HCT116 (cell line): ENCODE measurements around the gene NDUFA8.

ENCODE experiments used
- CBX3 ChIP-seq: IDR thresholded peaks from 2 replicates; pipeline ENCODE4 v1.6.1; 2012; ENCODE audit warnings: low read depth
- CTCF ChIP-seq, 3 experiments: fragments of 200-600 bp in 1 of 3; sonication (generic) in 1 of 3; IDR thresholded peaks in 2 of 3; conservative IDR thresholded peaks in 1 of 3; 2 replicates each; pipeline ENCODE4 v1.5.1; 2012 to 2017; ENCODE audit warnings: low read depth in 2 of 3, low read length in 2 of 3, antibody characterized with exemption in 1 of 3, borderline replicate concordance in 1 of 3, control low read depth in 1 of 3, mild to moderate bottlenecking in 1 of 3, mixed read lengths in 1 of 3, mixed run types in 1 of 3, moderate library complexity in 1 of 3; ENCODE audit not compliant: insufficient read depth in 1 of 3
- EZH2 ChIP-seq: fragments of 200-600 bp; sonication (generic); IDR thresholded peaks from 2 replicates; pipeline ENCODE4 v1.6.1; 2017; ENCODE audit warnings: antibody characterized with exemption, mixed run types
- JUND ChIP-seq: IDR thresholded peaks from 2 replicates; pipeline ENCODE4 v1.6.1; 2012
- POLR2A ChIP-seq: IDR thresholded peaks from 2 replicates; pipeline ENCODE4 v1.7.0; 2011; ENCODE audit warnings: borderline replicate concordance; ENCODE audit not compliant: insufficient read depth, insufficient read length; ENCODE audit errors: extremely low read depth
- POLR2AphosphoS5 ChIP-seq: IDR thresholded peaks from 2 replicates; pipeline ENCODE4 v1.6.1; 2011; ENCODE audit warnings: mild to moderate bottlenecking, low read depth, low read length, moderate library complexity
- REST ChIP-seq: IDR thresholded peaks from 2 replicates; pipeline ENCODE4 v1.6.1; 2012; ENCODE audit warnings: low read depth

GRCh38 chr9:122128007-122128968 lies 31.3 kb downstream of the NDUFA8 start:
- no peak for TF ChIP-seq CTCF (IDR thresholded peaks at IDR 0.05 in 2 of 3, conservative IDR thresholded peaks at IDR 0.05 in 1 of 3; ENCODE audit: borderline replicate concordance in 1 of 3, insufficient read depth in 1 of 3, low read depth in 2 of 3, low read length in 2 of 3)
- no peak for TF ChIP-seq POLR2AphosphoS5
- TF ChIP-seq POLR2A, result no peak
- no peak for TF ChIP-seq EZH2
- no peak for TF ChIP-seq CBX3
- TF ChIP-seq JUND, result no peak
- TF ChIP-seq REST, result no peak
